NCI-H2227 treated with DMSO at 0.1 percent for 48 hours (cell line): ENCODE results near the gene TRPM1.
A peak's percentile ranks its signal among the peaks of the same experiment; 100 is the strongest.

Experiments
- DNase-seq: peaks from one replicate; lab custom pipeline; 2025; lab: John Stamatoyannopoulos, UW

The TRPM1 gene

DNA sequence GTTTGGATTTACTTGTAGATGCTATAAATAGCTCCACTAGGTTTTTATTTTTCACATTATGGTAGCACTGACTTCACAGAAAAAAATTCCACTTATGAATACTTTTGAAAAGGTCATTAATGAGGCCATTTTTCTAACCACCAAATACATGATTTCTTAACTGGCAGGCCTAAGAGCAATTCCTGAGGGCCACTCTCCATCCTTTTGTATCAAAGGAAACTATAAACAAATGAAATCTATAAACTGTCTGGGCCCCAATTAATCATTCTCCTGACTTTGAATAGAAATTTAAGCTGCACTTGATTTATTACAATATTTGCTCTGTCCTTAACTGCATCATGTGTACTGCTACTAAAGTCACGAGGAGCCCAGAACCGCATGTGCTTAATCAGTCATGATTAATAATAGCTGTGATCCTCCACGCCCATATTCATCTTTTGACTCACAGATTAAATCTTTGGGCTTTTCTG lies 85.0 kb downstream of the TRPM1 start:
- no peak for DNase-seq

- no peak for DNase-seq
These were observed 87.0 kb downstream of the TRPM1 start for GRCh38 chr15:31014608-31014925.

DNA sequence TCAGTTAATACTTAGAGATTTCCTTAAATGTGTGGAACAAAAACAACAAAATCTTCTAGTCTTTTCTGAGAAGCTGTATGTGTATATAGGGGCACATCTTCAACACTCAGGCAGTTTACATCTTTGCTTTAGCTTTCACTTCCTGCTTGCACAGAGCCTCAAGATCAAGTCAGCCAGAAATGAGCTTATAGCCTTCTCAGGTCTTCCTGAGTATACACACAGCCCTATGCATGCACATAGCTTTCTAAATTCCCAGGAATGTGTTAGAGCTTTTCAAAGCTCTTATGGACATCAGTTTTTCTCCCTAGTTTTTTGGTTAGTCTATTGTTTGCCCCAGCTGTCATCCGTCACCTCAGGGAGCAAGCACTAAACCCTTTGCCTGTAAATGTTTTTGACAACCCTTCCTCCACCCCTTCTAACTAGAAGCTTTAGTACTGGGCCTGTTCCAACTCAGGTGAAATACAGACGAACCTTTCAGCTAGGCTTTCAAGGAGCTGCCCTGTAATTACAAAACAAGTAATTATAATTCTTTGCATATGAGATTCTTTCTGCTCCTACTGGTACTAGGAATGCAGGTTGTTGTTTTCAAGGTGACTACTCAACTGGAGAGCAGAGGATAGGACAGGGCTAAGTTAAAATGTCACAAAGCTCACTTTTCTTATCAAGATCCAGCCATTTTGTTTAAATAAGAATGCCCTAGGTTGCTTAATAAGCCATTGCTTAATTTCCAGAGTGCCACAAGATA lies 87.5 kb downstream of the TRPM1 start:
- DNase-seq: no peak

GRCh38 chr15:31012455-31012854 lies 89.1 kb downstream of the TRPM1 start:
- no peak for DNase-seq

DNA sequence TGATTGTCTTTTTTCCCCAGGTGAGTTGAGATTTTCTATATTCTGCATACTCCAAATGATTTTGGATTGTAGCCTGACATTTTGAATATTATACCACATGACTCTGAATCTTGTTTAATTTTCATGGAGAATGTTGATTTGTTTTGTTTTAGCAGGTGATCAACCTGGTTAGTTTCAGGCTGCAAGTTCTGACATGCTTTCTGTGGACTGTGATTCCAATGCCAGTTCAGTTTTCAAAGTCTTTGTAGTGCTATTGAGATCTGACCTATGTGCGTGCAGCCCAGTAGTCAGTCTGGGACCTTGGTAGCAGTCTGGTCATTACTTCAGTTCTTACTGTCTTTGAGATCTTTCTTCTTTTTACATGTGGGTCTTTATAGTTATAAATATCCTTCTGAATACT lies 91.5 kb downstream of the TRPM1 start:
- no peak for DNase-seq

DNA sequence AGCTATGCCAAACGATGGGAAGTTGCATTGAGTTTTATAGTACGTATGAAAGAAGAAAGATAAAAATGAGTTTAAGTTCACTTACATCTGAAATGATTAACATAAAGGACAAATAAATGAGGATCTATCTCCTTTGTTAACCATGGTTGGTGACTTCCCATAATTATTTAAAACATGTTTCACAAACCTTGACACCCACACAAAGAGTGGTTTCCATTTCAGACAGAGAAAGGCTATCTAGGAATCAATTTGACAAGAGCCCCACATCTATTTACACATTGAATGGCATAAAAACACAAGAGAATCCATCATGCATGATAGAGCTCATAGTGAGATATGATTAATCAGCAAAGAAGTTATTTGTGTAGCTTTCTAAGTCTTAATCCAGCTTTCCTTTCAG lies 95.9 kb downstream of the TRPM1 start:
- no peak for DNase-seq

DNA sequence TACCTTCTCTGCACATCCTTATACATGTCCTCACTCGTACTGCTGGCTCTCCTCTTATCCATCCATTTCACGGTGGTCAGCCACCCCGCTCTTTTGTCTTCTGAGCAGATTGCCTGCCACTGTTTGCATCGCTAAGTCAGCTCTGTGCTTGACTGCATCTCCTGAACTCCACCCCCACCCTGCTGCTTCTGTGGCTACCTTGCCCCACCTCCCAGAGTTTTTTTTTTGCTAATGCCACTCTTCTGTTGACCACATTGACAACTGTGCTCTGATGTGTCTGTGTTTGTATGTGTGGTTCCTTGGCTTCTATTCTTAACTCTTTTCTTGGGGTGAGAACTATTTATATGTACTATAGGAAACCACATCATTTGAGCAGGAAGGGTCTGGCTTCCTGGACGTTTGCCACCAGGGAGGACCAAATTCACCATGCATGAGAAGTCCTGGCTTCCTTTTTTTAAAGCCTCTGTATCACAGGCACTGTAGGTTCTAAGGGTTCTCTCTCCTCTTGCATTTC lies 97.2 kb downstream of the TRPM1 start:
- DNase-seq: peak; percentile 26

DNA sequence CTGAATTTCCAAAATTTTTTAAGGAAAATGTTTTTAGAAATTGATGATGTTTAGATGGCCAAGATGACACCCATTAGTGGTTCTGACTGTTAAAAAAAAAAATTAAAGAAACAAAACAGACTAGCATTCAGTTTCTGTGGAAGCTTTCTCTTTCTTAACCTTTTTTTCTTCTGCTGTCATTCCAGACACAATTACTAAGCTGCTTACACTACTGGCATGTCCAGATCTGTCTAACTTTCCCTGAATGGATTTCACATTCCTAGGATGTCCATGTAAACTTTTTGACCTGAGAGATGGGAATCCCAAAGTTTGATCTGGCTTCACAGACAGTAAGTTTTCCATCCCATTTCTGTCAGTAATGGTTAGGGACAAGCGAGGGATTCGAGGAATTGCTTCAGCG lies 99.8 kb downstream of the TRPM1 start:
- DNase-seq: no peak

- no peak for DNase-seq
These were observed 101.8 kb downstream of the TRPM1 start for GRCh38 chr15:30999729-31000128.

- DNase-seq: no peak
These were observed 104.3 kb downstream of the TRPM1 start for GRCh38 chr15:30997270-30997669.

DNA sequence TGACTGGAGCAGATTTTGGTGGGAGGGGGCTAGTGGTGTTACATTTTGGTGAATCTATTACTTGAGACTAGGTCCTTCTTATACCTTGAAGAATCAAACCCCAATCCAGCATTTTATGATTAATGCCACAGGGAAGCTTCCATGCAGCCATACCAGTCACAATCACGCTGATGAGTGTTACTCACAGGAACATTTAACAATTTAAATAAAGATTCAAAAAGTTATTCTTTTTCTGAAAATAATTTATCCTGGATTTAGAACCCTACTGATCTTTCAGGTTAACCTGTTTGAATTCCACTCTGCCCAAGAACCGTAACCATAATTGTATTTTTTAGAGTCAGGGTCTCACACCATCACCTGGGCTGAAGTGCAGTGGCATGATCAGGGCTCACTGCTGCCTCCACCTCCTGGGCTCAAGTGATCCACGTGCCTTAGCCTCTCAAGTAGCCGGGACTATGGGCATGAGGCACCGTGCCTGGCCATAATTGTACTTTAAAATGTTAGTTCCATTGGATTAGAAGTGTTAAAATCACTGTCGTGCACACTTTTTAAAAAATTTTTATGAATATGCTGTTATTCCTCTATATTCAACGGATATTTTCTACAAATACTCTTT lies 109.2 kb downstream of the TRPM1 start:
- DNase-seq: no peak

GRCh38 chr15:30991255-30992235 lies 110.0 kb downstream of the TRPM1 start, which contains the start of gene MTMR10:
TSS of gene MTMR10 (minus strand) at chr15:30991628. CDS start at chr15:30991506, 122 bp downstream.
- peak; percentile 40 for DNase-seq

DNA sequence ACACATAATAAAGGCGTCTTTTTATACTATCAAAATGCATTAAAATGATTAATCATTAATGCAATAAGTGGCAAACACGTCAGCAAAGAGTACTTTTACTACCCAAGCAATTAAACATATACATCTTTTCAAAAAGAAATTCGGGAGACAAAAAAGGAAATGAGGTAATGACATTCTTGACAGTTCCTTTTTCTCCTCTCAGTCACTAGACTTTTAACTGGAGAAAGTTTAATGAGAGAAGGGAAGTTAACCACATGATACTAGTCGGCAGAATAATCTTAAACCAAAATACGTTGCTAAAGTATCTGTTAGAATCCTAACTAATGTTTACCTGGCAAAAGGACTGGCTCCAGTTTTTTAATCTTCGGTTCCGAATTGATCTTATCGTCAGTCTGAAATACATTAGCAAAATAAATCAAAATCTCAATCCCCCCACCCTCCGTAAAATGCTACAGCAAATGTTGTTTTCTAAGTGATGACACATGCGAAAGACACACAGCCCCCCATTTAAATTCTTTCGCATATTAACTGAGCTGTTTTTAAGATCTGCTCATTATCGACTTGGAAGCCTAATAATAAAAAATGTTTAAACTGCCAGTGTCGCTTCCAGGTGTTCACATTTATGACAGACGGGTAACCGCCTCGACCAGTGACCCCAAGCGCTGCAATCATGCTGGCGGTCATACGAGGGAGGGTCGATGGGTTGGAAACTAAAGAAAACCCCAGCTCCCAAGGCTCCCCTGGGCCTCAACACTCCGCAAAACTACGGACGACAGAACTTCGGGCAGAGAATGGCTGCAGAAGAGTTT lies 110.9 kb downstream of the TRPM1 start:
- no peak for DNase-seq

- DNase-seq: no peak
These were observed 111.5 kb downstream of the TRPM1 start for GRCh38 chr15:30990036-30990435.

- DNase-seq: no peak
These were observed 116.4 kb downstream of the TRPM1 start for GRCh38 chr15:30985081-30985531.

- DNase-seq: no peak
These were observed 117.0 kb downstream of the TRPM1 start for GRCh38 chr15:30984542-30984941.

DNA sequence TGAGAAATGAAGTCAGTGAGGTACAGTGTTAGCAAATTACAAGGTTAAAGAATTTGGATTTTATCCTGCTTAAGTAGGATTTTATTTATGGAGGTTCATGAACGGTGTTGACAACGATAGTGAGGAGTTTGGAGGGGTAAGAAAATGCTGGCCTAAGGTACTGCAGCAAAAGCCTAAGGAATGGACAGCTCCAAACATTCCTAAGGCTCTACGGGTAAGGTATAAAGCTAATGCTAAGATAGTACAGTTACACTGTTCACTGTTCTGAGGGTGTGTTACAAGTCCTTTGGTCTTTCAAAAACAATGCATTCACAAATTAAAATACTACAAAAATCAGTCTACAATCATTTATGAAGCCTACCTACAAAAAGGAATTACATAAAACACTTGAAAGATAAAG lies 117.4 kb downstream of the TRPM1 start:
- DNase-seq: no peak

DNA sequence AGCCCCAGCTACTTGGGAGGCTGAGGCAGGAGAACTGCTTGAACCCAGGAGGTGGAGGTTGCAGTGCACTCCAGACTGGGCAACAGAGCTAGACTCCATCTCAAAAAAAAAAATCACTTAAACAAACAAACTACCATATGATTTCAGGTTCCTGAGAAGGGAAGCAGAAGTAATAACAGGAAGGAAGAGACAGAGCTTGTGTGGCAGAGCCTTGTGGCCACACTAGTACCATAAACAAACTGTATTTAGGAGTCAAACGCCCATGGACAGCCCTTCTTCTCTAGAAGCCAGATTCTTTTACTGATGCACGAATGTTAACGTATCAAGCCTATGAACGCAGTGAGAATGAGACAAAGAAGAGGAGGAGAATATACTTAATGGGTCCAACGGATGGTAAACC lies 122.1 kb downstream of the TRPM1 start:
- no peak for DNase-seq

DNA sequence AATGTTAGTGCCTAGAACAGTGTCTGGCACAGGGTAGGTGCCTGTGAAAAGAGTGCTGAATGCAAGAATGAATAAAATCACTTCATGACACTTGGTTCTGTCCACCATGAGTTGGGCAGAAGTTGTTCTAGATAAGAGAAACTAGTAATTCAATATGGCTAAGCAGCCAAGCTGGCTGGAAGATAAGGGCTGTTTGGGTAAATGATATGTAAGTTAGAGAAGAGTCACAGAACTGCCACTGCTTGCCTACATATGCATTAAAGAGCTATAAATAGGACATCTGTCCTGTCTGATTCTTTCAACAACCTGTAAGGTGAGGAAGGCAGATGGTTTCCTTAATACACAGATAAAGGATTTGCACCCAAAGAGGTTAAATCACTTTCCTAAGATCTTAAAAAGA lies 123.2 kb downstream of the TRPM1 start:
- no peak for DNase-seq

DNA sequence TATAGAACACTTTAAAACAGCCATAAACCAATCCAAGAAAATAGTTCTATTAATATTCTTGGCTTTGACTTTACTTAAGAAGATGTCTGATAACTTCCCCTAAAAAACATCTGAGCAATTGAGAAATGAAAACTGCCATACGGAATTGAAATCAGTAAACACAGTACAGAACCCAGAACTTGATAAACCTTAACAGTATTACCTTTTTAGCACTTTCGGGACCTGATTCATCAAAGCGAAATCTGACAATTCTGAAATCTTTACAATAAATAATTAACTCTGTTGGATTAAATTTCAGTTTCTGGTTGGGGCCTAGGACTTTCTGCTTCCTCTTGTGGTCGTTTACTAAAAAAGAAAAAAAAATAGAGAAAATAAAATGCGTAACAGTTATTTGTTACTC lies 127.4 kb downstream of the TRPM1 start:
- DNase-seq: no peak

DNA sequence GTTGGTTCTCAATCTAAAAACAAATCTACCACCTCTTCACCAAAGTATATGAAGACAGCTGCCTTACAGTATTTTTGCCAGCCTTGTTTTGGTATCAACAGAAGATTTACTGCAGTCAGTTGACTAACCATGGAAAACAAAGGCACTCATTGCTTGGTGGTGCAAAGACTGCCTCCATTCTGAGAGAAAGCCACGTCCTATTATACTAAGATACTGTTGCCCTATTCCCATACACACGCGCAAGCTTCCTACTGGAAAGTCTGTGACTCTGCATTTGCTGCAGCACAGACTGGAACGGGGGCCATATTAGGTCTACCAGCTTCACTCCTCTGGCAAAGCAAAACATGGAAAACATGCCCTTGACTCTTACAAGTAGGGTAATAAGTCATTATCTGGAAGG lies 128.1 kb downstream of the TRPM1 start:
- no peak for DNase-seq
